GM19463 (cell line): Measurements from ENCODE around the gene GUCA1A.
"Not testable (repeated sequence)": the region's sequence is repeated elsewhere in the genome, so short reads cannot be mapped to it uniquely, and the experiment has no call there.

ENCODE experiments used
- ATAC-seq: cut with Tn5 transposase; IDR thresholded peaks from one replicate; pipeline ENCODE4 v1.9.1; 2021; ENCODE audit warnings: mild to moderate bottlenecking, moderate library complexity; ENCODE audit not compliant: unreplicated experiment

Gene GUCA1A

DNA sequence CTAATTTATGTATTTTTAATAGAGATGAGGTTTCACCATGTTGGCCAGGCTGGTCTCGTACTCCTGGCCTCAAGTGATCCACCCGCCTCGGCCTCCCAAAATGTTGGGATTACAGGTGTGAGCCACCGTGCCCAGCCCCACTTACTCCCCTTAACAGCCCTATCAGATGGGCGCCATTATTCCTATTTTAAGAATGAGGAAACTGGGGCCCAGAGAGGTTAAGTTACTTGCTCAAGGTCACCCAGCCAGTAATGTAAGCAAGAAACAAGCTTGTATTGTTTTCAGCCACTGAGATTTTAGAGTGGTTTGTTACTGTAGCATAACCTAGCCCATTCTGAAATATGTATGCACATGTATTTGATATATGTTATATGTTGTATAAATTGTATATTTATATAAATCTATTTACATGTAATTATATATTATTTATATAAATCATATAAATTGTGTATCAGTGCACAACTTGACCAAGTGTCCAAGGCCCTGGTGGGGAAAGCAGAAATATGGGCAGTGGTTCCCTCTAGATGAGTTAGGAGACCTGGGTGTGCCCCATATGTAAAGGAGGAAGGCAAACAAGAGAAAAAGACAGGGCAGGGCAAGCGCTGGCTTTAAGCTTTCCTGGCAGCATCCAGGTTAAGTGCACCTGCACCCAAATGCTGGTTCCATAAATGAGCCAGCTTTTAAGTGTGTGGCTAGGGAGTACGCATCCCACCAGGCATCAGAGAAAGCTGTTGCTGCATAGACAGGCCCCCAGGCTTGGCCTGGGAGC, 1.2 kb upstream of the GUCA1A start:
- no peak for ATAC-seq

DNA sequence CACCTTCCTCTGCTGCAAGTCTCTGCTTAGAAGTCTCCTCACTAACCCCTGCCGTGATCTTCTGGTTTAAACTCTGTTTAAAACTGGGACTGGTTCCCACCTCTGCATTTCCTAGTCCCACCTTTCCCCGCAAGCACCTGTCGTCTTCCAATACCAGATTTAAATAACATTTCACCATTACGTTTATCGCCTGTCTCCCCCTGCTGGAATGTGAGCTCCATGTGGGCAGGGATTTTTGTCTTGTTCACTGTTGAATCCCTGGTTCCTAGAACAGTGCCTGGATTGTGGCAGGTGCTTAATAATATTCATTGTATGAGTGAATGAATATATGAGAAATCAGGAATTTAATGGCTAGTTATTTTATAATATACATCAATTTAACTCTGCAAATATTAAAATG, 2.7 kb downstream of the GUCA1A start:
- ATAC-seq: no peak

DNA sequence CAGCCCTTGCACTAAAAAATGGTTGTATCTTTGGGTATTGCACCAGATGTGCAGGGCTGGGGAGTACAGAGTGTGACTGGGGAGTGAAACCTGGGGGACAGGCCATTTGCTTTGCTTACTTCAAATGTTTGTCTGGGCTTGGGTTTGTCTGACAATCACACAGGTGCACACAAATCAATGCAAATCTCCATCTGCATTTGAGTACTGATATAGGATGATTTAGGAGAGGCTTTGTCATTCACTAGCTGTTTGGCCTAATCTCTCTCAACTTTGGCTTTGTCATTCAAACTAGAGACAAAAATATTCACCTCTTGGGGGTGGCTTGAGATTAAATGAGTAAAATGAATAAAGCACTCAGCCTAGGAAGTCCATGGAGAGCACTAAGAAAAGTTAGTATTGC, 3.8 kb downstream of the GUCA1A start:
- no peak for ATAC-seq

DNA sequence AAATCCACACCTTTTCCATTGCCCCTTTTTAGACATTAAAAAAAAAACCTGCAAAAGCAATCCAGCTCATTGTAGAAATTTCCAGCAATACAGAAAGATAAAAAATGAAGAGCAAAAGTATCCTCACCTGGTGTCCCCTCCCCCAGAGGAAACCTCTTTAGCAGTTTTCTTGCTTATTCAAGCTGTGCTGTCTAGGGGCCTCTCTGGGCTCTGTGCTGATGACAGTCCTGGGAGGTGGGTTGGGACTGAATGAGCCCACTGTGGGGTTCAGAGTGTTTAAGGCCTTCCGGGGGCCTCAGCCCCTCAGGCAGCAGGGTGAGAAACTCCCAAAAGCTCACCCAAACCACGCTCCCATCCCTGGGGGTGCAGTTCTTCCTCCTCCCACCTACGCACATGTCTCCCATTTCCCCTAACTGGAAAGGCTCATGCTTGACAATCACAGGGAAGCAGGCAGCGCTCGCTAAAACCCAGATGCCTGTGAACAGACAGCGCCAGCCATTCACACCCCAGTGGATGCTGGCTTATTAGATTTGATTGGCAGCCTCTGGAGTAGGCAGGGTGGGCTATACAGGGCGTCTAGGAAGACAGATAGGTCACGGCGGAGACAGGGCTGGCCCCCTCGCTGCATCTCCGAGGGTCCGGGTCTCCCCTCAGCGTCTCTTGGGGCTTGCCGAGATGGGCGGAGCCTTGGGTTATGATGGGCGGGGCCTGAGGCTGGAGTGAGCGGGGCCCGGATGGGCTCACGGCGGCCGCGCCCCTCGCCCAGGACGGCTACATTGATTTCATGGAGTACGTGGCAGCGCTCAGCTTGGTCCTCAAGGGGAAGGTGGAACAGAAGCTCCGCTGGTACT, 4.6 kb downstream of the GUCA1A start:
- no peak for ATAC-seq

DNA sequence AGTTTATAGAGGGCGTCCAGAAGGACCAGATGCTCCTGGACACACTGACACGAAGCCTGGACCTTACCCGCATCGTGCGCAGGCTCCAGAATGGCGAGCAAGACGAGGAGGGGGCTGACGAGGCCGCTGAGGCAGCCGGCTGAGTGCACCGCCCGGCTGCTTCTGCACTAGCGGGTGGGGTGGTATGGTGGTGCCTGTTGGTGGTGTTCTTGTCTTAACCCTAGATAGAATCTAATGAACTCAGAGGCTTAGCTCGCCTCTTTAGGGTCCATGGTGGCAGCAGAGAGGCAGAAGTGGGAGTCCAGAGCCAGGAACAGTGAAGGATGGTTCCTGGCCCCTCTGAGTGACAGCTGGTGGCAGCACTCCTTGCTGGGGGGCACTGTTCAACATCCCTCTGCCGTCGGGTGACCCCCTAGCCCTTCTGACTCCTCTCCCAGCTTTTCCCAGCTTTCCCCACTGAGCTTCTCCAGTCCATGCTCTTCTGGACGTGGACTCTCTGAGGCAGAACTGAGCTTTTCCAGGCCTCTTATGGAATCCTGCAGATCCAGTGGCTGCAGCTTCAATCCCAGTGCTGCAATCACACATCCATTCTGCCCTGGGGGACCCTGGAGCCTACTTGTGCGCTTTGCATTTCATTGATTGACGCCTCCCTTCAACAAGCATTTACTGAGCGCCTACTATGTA, 6.2 kb downstream of the GUCA1A start:
- ATAC-seq: no peak

DNA sequence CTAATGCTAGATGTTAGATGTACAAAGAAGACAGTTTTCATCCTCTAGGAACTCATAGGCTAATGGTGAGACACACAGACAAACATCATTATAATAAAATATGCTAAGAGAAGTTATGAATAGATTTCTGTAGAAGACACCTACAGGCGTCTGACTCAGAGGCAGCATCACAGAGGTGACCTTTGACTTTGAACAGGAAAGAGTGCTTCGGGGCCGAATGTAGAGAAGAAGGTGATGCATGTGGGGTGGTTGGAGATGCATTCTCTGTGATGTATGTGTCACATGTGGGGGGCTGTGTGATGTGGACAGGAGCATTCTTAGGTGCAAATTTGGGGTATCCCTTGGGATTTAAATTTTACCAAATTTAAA, 6.8 kb downstream of the GUCA1A start:
- no peak for ATAC-seq

DNA sequence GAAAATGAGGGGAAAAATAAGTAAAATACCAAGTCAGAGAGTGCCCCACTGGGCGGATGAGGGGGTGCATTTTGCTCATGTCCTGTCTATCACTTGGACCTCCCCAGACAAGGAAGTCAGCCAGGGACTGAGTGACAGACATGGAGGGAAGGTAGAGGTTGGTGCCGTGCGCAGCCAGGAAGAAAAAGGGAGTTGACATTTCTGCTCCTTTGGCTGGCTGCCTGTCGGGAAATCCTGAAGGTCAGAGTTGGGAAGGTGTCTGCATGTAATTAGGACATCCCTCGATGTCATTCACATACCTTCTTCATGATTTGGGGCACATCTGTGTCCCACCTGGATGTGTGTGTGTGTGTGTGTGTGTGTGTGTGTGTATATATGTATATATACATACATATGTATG, 8.9 kb downstream of the GUCA1A start:
- no peak for ATAC-seq

DNA sequence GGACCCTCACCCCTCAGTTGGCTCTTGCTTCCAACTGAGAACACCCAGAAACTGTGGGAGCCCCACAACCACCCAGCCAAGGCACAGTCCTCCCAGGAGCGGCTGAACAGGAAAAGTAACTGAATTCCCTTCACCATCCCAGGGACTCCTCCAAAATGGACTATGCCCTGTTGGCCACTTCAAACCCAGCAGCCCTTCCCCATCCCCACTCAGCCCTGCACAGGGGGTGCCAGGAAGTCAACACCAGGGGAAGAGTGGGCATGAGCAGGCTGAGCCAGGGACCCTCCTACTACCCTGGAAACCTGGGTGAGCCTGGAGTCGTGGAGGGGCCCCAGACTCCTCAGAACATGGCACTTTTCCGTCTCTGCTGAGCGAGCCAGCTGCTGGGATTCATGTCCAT, 11.3 kb downstream of the GUCA1A start:
- no peak for ATAC-seq

DNA sequence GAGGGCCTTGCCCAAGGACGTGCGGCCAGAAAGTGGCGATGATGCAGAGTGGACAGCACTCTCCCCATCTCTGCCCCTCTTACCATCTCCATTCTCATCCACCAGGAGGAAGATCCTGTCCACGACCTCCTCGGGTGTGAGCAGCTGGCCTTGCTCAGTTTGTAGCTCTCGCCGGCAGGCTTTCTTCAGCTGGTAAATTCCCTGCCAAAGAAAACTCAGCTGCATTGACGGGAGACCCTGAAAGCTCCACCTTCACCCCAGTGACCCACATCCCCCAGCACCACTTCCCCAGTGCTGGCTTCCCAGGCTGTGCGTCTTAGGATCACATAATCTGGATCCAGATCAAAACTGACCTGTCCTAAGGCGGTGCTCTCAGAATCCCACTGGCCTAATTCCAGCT, 12.4 kb downstream of the GUCA1A start:
- no peak for ATAC-seq

DNA sequence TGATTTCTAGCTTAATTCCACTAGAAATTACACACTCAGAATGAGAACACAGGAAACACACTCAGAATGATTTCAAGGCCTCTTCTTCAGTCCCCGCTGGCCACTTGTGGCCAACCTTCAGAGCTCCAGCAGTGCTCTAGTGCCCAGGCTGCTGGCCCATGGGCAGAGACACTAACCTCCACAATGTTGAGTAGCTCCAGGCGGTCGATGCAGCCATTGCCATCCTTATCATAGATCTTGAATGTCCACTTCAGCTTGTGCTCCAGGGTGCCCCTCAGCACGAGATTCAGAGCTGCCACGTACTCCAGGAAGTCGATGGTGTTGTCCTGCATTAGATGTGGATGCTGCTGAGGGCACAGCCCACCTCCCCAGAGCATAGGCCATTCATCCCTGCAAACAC, 15.2 kb downstream of the GUCA1A start:
- no peak for ATAC-seq

DNA sequence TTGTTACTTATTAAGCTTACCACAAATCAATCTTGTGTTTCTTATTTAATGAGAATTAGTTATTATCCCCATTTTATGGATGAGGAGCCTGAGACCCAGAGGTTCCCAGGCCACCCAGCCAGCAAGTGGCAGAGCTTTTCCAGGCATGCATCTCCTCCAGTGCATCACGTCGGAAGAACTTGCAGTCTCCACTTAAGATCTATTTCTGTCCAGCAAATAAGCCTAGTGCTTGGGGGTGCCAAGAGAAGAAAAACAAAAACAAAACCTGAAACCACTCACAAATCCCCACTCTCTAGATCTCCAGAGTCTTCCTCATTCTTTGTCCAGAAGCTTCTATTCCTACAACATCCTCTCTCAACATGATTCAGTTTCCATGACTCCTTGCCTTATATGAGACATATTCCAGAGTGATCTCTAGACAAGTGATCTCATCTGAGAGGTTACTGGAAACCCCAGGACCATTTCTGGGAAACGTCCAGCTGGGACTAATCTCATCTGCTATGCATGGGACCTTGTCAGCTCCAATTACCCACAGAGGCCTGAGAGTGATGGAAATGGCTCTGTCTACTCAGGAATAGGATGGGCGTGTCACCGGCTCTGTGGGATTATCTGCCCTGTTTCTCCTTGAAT, 17.5 kb downstream of the GUCA1A start:
- ATAC-seq: no peak

DNA sequence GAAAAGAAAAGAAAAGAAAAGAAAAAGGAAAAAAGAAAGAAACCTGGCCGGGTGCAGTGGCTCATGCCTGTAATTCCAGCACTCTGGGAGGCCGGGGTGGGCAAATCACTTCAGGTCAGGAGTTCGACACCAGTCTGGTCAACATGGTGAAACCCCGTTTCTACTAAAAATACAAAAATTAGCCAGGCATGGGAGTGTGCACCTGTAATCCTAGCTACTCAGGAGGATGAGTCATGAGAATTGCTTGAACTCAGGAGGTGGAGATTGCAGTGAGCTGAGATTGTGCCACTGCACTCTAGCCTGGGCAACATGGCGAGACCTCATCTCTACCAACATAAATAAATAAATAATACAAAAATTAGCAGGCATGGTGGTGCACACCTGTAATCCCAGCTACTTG, 19.2 kb downstream of the GUCA1A start:
- not testable (repeated sequence) for ATAC-seq

DNA sequence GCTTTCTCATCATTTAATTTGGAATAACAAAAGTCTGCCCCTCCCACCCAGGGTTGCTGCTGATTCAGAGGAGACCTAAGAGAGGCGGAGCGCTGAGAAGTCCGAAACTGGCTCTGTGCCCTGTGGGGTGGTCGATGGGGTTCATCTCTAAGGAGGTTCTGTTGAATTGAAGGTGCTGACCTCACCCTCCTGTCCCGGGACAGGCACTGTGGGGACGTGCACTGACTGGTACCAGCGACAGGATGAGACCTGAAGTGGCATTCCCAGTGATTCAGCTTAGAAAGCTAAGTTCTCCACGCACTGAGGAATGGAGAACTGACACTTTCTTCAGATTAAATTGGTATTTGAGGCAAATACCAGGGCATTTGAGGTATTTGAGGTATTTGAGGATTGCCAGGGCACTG, 20.3 kb downstream of the GUCA1A start:
- no peak for ATAC-seq

DNA sequence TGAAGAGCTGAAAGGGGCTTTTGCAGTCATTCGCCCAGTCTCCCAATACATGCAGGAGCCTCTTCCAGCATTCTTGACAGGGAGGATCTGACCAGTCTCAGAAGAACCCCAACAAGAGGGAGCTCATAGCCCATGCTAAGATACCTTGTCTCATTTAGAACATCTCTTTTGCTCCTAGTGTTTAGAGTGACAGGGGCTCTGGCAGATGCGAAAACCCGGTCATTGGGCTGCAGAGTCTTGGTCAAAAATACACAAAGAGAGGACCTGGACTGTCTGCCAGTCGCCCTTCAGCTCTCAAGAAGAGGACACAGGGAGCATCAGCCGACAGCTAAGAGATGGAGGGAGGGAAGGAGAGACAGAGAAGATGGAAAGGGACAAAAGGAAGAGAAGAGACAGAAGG, 20.9 kb downstream of the GUCA1A start:
- no peak for ATAC-seq

DNA sequence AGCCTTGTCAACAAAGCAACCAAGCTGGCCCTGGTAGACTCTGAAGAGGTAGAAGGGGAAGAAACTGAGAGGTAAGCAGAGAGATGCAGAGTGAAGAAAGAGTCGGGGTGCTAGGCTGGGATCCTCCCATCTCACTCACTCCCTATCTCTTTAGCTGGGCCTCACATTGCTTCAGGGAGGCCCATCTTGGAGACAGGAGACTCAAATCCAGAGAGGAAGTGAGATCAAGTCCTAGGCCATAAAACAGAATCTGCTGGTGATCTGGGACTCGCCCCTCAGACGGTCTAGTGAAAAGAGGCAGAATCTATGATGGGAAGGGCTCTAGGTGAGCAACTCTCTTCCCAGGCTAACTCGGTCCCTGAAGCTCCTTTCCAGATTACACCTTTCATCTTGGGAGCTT, 22.3 kb downstream of the GUCA1A start:
- no peak for ATAC-seq

DNA sequence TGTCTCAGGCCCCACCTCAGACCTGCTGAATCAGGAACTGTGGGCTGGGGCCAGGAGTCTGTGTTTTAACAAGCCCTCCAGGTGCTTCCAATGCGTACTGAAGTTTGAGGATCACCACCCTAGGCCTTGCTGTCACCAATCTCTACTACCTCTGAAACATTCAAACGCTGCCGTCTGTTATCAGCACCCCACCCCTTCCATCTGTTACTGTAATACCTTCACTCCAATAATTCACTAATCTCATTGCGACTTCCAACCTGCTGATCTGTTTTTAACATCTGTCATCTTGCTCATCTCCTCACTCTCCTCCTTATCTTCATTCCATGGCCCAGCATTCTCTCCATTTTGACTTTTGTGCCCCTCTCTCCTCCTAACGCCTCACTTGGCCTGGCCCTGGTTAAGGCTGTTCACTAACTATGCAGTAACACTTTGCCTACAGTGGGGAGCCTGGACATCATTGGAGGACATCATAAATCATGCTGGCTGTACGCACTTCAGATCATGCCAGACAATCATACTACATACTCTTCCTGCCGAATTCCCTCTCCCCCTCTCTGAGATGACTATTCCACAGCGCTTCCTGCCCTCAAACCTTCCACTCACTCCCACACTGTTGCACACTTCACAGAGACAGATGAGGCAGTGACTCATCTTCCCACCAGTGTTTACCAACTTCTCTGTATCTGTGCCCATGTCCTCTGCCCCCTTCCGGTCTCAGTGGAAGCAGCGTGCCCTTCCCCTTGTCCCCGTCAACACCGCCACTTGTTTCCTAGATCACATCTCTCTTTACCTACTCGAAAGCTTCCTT, 24.6 kb downstream of the GUCA1A start:
- ATAC-seq: no peak

DNA sequence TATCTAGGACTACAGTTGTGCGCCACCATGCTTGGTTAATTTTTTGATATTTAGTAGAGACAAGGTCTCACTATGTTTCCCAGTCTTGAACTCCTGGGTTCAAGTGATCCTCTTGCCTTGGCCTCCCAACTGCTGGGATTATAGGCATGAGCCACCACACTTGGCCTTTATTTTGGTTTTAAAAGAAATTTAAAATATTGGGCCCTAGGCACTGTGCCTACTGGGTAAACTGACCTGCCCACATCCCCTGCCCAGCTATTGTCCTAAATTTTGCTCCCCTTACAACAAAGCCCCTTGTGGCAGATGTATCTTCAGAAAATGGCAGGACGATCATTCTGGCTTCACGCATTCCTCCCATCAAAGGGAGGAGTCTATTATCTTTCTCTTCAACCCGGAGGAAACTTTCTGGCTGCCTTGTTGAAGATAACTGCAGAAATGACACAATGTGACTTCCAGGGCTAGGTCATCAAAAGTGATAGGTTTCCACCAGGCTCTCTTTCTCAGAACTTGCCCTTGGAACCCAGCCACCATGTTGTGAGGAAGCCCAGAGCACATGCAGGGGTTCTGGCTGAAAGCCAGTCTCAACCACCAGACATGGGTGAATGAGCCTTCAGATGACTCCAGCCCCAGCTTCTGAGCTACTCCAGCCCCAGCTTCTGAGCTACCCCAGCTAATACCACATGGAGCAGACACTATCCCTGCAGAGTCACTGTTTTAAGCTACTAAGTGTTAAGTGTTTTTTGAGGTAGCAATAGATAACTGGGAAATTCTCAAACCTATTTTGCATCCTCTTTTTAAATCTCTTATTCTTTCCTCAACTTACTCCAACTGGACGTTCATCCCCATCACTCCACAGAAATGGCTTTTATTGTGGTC, 26.2 kb downstream of the GUCA1A start:
- no peak for ATAC-seq

DNA sequence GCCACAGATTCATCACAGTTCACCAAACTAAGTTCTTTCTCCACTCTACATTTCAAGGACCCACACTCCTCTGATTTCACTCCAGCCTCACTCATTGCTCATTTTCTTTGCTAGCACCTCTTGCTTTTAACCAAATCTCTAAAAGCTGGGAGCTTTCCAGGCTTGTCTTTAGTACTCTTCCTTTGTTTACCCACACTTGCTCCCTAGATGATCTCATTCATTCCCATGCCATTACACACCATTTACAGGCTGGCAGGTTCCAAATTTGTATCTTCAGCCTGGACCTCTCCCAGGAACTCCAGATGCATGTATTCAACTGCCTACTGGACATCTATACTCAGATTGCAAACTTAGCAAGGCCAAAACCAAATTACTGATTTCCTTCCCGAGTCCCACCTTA, 26.9 kb downstream of the GUCA1A start:
- no peak for ATAC-seq

DNA sequence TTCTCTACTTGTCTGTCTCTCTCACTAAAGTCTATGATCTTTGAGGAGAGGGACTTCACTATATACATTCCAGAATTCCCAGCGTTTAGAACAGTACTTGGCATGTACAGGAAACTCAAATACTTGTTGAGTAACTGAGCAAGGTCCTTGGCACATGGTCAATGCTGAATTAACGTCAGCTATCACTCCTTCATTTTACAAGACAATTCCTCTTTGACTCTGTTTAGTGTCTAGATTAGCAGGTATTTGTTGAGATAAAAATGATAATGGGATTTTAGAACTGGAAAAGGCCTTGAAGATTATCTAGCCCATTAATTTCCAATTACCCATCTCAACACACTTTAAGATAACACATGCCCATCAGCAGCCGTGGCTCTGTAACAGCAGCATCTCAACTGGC, 28.2 kb downstream of the GUCA1A start:
- no peak for ATAC-seq
